ENCODE results near the gene MRAP2.

- TF ChIP-seq CTCF (conservative IDR thresholded peaks at IDR 0.05; ENCODE audit: low read depth, low read length), result no peak
- TF ChIP-seq EZH2 (IDR thresholded peaks at IDR 0.05; ENCODE audit: low read length, unreplicated experiment), result no peak
- TF ChIP-seq EZH2phosphoT487 (IDR thresholded peaks at IDR 0.05; ENCODE audit: borderline replicate concordance, low read length), result no peak
Observed at GRCh38 chr6:83984411-83984810, 49.2 kb upstream of the MRAP2 start.

All from PC-3 (cell line).